ENCODE measurements around the gene FAM221B.

The FAM221B gene

GRCh38 chr9:35847792-35848572, 19.4 kb upstream of the FAM221B start:
- Histone ChIP-seq H3K27ac (ENCODE audit: low read depth, low read length) (peak overlapping the region; percentile 24; the same call in 1 of the 2 replicates), H3K4me1 (ENCODE audit: control insufficient read depth, insufficient read depth, low read length, unreplicated experiment) (peaks cover 33% of the 10 kb centered on the region), H3K27me3 (ENCODE audit: insufficient read depth, low read length) (no peaks in the 10 kb centered on the region), H3K36me3 (ENCODE audit: insufficient read depth, low read length) (no peaks in the 10 kb centered on the region), H3K79me2 (ENCODE audit: control insufficient read depth, insufficient read depth, low read length, unreplicated experiment) (no peaks in the 10 kb centered on the region), H3K4me3 (ENCODE audit: low read depth, low read length) (no peak overlapping the region), H2AFZ (ENCODE audit: low read length, unreplicated experiment) (peak overlapping the region; percentile 4)

GRCh38 chr9:35845824-35846771, 17.6 kb upstream of the FAM221B start:
- Histone ChIP-seq H3K36me3 (ENCODE audit: insufficient read depth, low read length) (no peaks in the 10 kb centered on the region), H3K4me3 (ENCODE audit: low read depth, low read length) (no peak overlapping the region), H3K27me3 (ENCODE audit: insufficient read depth, low read length) (no peaks in the 10 kb centered on the region), H3K27ac (ENCODE audit: low read depth, low read length) (no peak overlapping the region), H2AFZ (ENCODE audit: low read length, unreplicated experiment) (no peak overlapping the region), H3K4me1 (ENCODE audit: control insufficient read depth, insufficient read depth, low read length, unreplicated experiment) (peaks cover 41% of the 10 kb centered on the region), H3K79me2 (ENCODE audit: control insufficient read depth, insufficient read depth, low read length, unreplicated experiment) (no peaks in the 10 kb centered on the region)

GRCh38 chr9:35844628-35845270, 16.2 kb upstream of the FAM221B start:
- peaks cover 41% of the 10 kb centered on the region for H3K4me1 ChIP-seq (ENCODE audit: control insufficient read depth, insufficient read depth, low read length, unreplicated experiment)
- no peak overlapping the region for H3K4me3 ChIP-seq (ENCODE audit: low read depth, low read length)
- no peaks in the 10 kb centered on the region for H3K36me3 ChIP-seq (ENCODE audit: insufficient read depth, low read length)
- H3K79me2 ChIP-seq (ENCODE audit: control insufficient read depth, insufficient read depth, low read length, unreplicated experiment): no peaks in the 10 kb centered on the region
- H3K27ac ChIP-seq (ENCODE audit: low read depth, low read length): peak overlapping the region; percentile 56
- H3K27me3 ChIP-seq (ENCODE audit: insufficient read depth, low read length): no peaks in the 10 kb centered on the region
- no peak overlapping the region for H2AFZ ChIP-seq (ENCODE audit: low read length, unreplicated experiment)

GRCh38 chr9:35842795-35843194, 14.3 kb upstream of the FAM221B start:
- Histone ChIP-seq H3K4me3 (ENCODE audit: low read depth, low read length) (no peak overlapping the region), H3K79me2 (ENCODE audit: control insufficient read depth, insufficient read depth, low read length, unreplicated experiment) (no peaks in the 10 kb centered on the region), H3K36me3 (ENCODE audit: insufficient read depth, low read length) (no peaks in the 10 kb centered on the region), H2AFZ (ENCODE audit: low read length, unreplicated experiment) (no peak overlapping the region), H3K27me3 (ENCODE audit: insufficient read depth, low read length) (no peaks in the 10 kb centered on the region), H3K27ac (ENCODE audit: low read depth, low read length) (no peak overlapping the region), H3K4me1 (ENCODE audit: control insufficient read depth, insufficient read depth, low read length, unreplicated experiment) (peaks cover 33% of the 10 kb centered on the region)

GRCh38 chr9:35842020-35842745, 13.7 kb upstream of the FAM221B start:
- Histone ChIP-seq H2AFZ (ENCODE audit: low read length, unreplicated experiment) (no peak overlapping the region), H3K27ac (ENCODE audit: low read depth, low read length) (no peak overlapping the region), H3K79me2 (ENCODE audit: control insufficient read depth, insufficient read depth, low read length, unreplicated experiment) (no peaks in the 10 kb centered on the region), H3K4me1 (ENCODE audit: control insufficient read depth, insufficient read depth, low read length, unreplicated experiment) (peaks cover 30% of the 10 kb centered on the region), H3K36me3 (ENCODE audit: insufficient read depth, low read length) (no peaks in the 10 kb centered on the region), H3K4me3 (ENCODE audit: low read depth, low read length) (no peak overlapping the region), H3K27me3 (ENCODE audit: insufficient read depth, low read length) (no peaks in the 10 kb centered on the region)

GRCh38 chr9:35841645-35841900, 13.0 kb upstream of the FAM221B start:
- Histone ChIP-seq H3K36me3 (ENCODE audit: insufficient read depth, low read length) (no peaks in the 10 kb centered on the region), H3K27ac (ENCODE audit: low read depth, low read length) (no peak overlapping the region), H3K79me2 (ENCODE audit: control insufficient read depth, insufficient read depth, low read length, unreplicated experiment) (no peaks in the 10 kb centered on the region), H3K4me3 (ENCODE audit: low read depth, low read length) (no peak overlapping the region), H3K27me3 (ENCODE audit: insufficient read depth, low read length) (no peaks in the 10 kb centered on the region), H2AFZ (ENCODE audit: low read length, unreplicated experiment) (no peak overlapping the region), H3K4me1 (ENCODE audit: control insufficient read depth, insufficient read depth, low read length, unreplicated experiment) (peaks cover 30% of the 10 kb centered on the region)

- peaks cover 30% of the 10 kb centered on the region for H3K4me1 ChIP-seq (ENCODE audit: control insufficient read depth, insufficient read depth, low read length, unreplicated experiment)
- H3K4me3 ChIP-seq (ENCODE audit: low read depth, low read length): no peak overlapping the region
- no peak overlapping the region for H3K27ac ChIP-seq (ENCODE audit: low read depth, low read length)
- no peaks in the 10 kb centered on the region for H3K27me3 ChIP-seq (ENCODE audit: insufficient read depth, low read length)
- H3K79me2 ChIP-seq (ENCODE audit: control insufficient read depth, insufficient read depth, low read length, unreplicated experiment): no peaks in the 10 kb centered on the region
- H2AFZ ChIP-seq (ENCODE audit: low read length, unreplicated experiment): no peak overlapping the region
- no peaks in the 10 kb centered on the region for H3K36me3 ChIP-seq (ENCODE audit: insufficient read depth, low read length)
These were observed 12.5 kb upstream of the FAM221B start for GRCh38 chr9:35840881-35841644.

GRCh38 chr9:35839926-35840325, 11.4 kb upstream of the FAM221B start:
- peaks cover 20% of the 10 kb centered on the region for H3K4me1 ChIP-seq (ENCODE audit: control insufficient read depth, insufficient read depth, low read length, unreplicated experiment)
- no peak overlapping the region for H2AFZ ChIP-seq (ENCODE audit: low read length, unreplicated experiment)
- H3K27ac ChIP-seq (ENCODE audit: low read depth, low read length): no peak overlapping the region
- H3K79me2 ChIP-seq (ENCODE audit: control insufficient read depth, insufficient read depth, low read length, unreplicated experiment): no peaks in the 10 kb centered on the region
- H3K27me3 ChIP-seq (ENCODE audit: insufficient read depth, low read length): no peaks in the 10 kb centered on the region
- H3K4me3 ChIP-seq (ENCODE audit: low read depth, low read length): no peak overlapping the region
- H3K36me3 ChIP-seq (ENCODE audit: insufficient read depth, low read length): no peaks in the 10 kb centered on the region

GRCh38 chr9:35836595-35836994, 8.1 kb upstream of the FAM221B start:
- Histone ChIP-seq H3K4me1 (ENCODE audit: control insufficient read depth, insufficient read depth, low read length, unreplicated experiment) (peaks cover 6% of the 10 kb centered on the region), H3K27ac (ENCODE audit: low read depth, low read length) (no peak overlapping the region), H3K4me3 (ENCODE audit: low read depth, low read length) (no peak overlapping the region), H3K79me2 (ENCODE audit: control insufficient read depth, insufficient read depth, low read length, unreplicated experiment) (no peaks in the 10 kb centered on the region), H2AFZ (ENCODE audit: low read length, unreplicated experiment) (no peak overlapping the region), H3K27me3 (ENCODE audit: insufficient read depth, low read length) (no peaks in the 10 kb centered on the region), H3K36me3 (ENCODE audit: insufficient read depth, low read length) (no peaks in the 10 kb centered on the region)

- Histone ChIP-seq H3K27ac (ENCODE audit: low read depth, low read length) (no peak overlapping the region), H3K4me3 (ENCODE audit: low read depth, low read length) (no peak overlapping the region), H2AFZ (ENCODE audit: low read length, unreplicated experiment) (no peak overlapping the region), H3K79me2 (ENCODE audit: control insufficient read depth, insufficient read depth, low read length, unreplicated experiment) (no peaks in the 10 kb centered on the region), H3K27me3 (ENCODE audit: insufficient read depth, low read length) (no peaks in the 10 kb centered on the region), H3K4me1 (ENCODE audit: control insufficient read depth, insufficient read depth, low read length, unreplicated experiment) (peaks cover 6% of the 10 kb centered on the region), H3K36me3 (ENCODE audit: insufficient read depth, low read length) (no peaks in the 10 kb centered on the region)
These were observed 7.2 kb upstream of the FAM221B start for GRCh38 chr9:35835766-35836165.

All from ACC112 (cell line).